ENCODE measurements around the gene LRP5.

Gene LRP5

GRCh38 chr11:68403831-68404230 is 91.4 kb downstream of the LRP5 start:
- DNase-seq (ENCODE audit: low spot score) = no peak
- POLR2A ChIA-PET (ENCODE audit: low non-redundant PET) = no interaction called here
- CTCF ChIA-PET = no interaction called here
- no peak for TF ChIP-seq CTCF (conservative IDR thresholded peaks at IDR 0.05; ENCODE audit: low read depth)
- no peak overlapping the region for H3K27ac ChIP-seq

- ChIA-PET CTCF (interaction anchor here (0.6 kb wide), 2 partner anchors 21 to 315 kb away, joined by 4 read pairs; no protein-coding TSS in a partner anchor), POLR2A (ENCODE audit: low non-redundant PET) (no interaction called here)
- DNase-seq (ENCODE audit: low spot score) = no peak
- TF ChIP-seq CTCF (conservative IDR thresholded peaks at IDR 0.05; ENCODE audit: low read depth) = no peak
- no peak overlapping the region for H3K27ac ChIP-seq
Measured at GRCh38 chr11:68406324-68407313, 94.2 kb downstream of the LRP5 start.

GRCh38 chr11:68408512-68408911 is 96.1 kb downstream of the LRP5 start:
- TF ChIP-seq CTCF (conservative IDR thresholded peaks at IDR 0.05; ENCODE audit: low read depth) = no peak
- DNase-seq (ENCODE audit: low spot score) = no peak
- CTCF ChIA-PET = no interaction called here
- POLR2A ChIA-PET (ENCODE audit: low non-redundant PET) = no interaction called here
- no peak overlapping the region for H3K27ac ChIP-seq

- TF ChIP-seq CTCF (conservative IDR thresholded peaks at IDR 0.05; ENCODE audit: low read depth) = no peak
- ChIA-PET POLR2A (ENCODE audit: low non-redundant PET) (interaction anchor here (0.6 kb wide), 1 partner anchor 67 kb away, joined by 3 read pairs; no protein-coding TSS in a partner anchor), CTCF (no interaction called here)
- H3K27ac ChIP-seq = no peak overlapping the region
- DNase-seq (ENCODE audit: low spot score) = no peak
Measured at GRCh38 chr11:68409748-68410344, 97.5 kb downstream of the LRP5 start.

GRCh38 chr11:68411501-68411991 is 99.2 kb downstream of the LRP5 start:
- TF ChIP-seq CTCF (conservative IDR thresholded peaks at IDR 0.05; ENCODE audit: low read depth) = no peak
- POLR2A ChIA-PET (ENCODE audit: low non-redundant PET) = no interaction called here
- CTCF ChIA-PET = interaction anchor here (0.6 kb wide), 1 partner anchor 144 kb away, joined by 3 read pairs; no protein-coding TSS in a partner anchor
- peak overlapping the region; percentile 5; the same call in 1 of the 2 replicates for H3K27ac ChIP-seq
- DNase-seq (ENCODE audit: low spot score) = no peak

Data from RWPE1 (cell line).